H9 (cell line): ENCODE results near the gene CORIN. TPM values are rescaled to one million over a fixed set of nuclear protein-coding genes. Genes with fewer than 3 reads are reported as not detected.

Experiments
- DNase-seq: peaks from one replicate; pipeline ENCODE4 v3.0.0-alpha.2; 2017
- H2AFZ ChIP-seq: one replicate; pipeline ENCODE4 v1.6.1; 2013; ENCODE audit warnings: mild to moderate bottlenecking, low read length, control low read depth, moderate library complexity
- H2AK5ac ChIP-seq: 2 replicates; pipeline ENCODE4 v1.6.1; 2013; ENCODE audit warnings: low read length, control low read depth, mixed read lengths; ENCODE audit not compliant: insufficient read length
- H2BK120ac ChIP-seq: one replicate; pipeline ENCODE4 v1.6.1; 2013; ENCODE audit warnings: low read depth, mild to moderate bottlenecking, low read length, control low read depth, inconsistent platforms; ENCODE audit not compliant: poor library complexity, severe bottlenecking
- H2BK12ac ChIP-seq: 2 replicates; pipeline ENCODE4 v1.6.1; 2013; ENCODE audit warnings: low read length, control low read depth, mixed read lengths, low read depth; ENCODE audit not compliant: insufficient read length
- H2BK15ac ChIP-seq: 2 replicates; pipeline ENCODE4 v1.6.1; 2013; ENCODE audit warnings: low read depth, low read length, control low read depth
- H2BK20ac ChIP-seq: one replicate; pipeline ENCODE4 v1.6.1; 2013; ENCODE audit warnings: low read depth, mild to moderate bottlenecking, low read length, control low read depth, inconsistent platforms; ENCODE audit not compliant: poor library complexity, severe bottlenecking
- H2BK5ac ChIP-seq: 2 replicates; pipeline ENCODE4 v1.6.1; 2013; ENCODE audit warnings: low read length, control low read depth, mixed read lengths; ENCODE audit not compliant: insufficient read length
- H3K14ac ChIP-seq: 2 replicates; pipeline ENCODE4 v1.6.1; 2013; ENCODE audit warnings: low read length, control low read depth; ENCODE audit not compliant: insufficient read depth
- H3K18ac ChIP-seq: 2 replicates; pipeline ENCODE4 v1.6.1; 2013; ENCODE audit warnings: low read depth, mild to moderate bottlenecking, mixed read lengths, low read length, control low read depth; ENCODE audit not compliant: insufficient read length
- H3K23ac ChIP-seq: 2 replicates; pipeline ENCODE4 v1.6.1; 2013; ENCODE audit warnings: low read length, control low read depth, mixed read lengths, low read depth; ENCODE audit not compliant: insufficient read length
- H3K23me2 ChIP-seq: 2 replicates; pipeline ENCODE4 v1.6.1; 2013; ENCODE audit warnings: low read depth, mild to moderate bottlenecking, mixed read lengths, low read length, control low read depth; ENCODE audit not compliant: insufficient read length, poor library complexity, severe bottlenecking
- H3K27ac ChIP-seq: 2 replicates; pipeline ENCODE4 v1.5.1; 2013; ENCODE audit warnings: low read length, control low read depth, mixed read lengths, low read depth; ENCODE audit not compliant: insufficient read length
- H3K27me3 ChIP-seq: 2 replicates; pipeline ENCODE4 v1.6.1; 2013; ENCODE audit warnings: low read length, control low read depth, inconsistent platforms; ENCODE audit not compliant: insufficient read depth
- H3K4ac ChIP-seq: 2 replicates; pipeline ENCODE4 v1.6.1; 2013; ENCODE audit warnings: low read depth, mild to moderate bottlenecking, control low read depth, inconsistent platforms, low read length, moderate library complexity
- H3K4me1 ChIP-seq: 2 replicates; pipeline ENCODE4 v1.6.1; 2013; ENCODE audit warnings: low read length, control low read depth, inconsistent platforms; ENCODE audit not compliant: insufficient read depth
- H3K4me2 ChIP-seq: 2 replicates; pipeline ENCODE4 v1.6.1; 2013; ENCODE audit warnings: low read length, control low read depth, mixed read lengths; ENCODE audit not compliant: insufficient read length, insufficient read depth
- H3K56ac ChIP-seq: 2 replicates; pipeline ENCODE4 v1.6.1; 2013; ENCODE audit warnings: low read depth, mild to moderate bottlenecking, mixed read lengths, low read length, control low read depth; ENCODE audit not compliant: insufficient read length
- H3K79me1 ChIP-seq: 2 replicates; pipeline ENCODE4 v1.6.1; 2013; ENCODE audit warnings: low read depth, mild to moderate bottlenecking, moderate library complexity, low read length, control low read depth, inconsistent platforms; ENCODE audit not compliant: insufficient read depth, poor library complexity, severe bottlenecking
- H3K79me2 ChIP-seq: 2 replicates; pipeline ENCODE4 v1.6.1; 2013; ENCODE audit warnings: low read length, control low read depth, inconsistent platforms; ENCODE audit not compliant: insufficient read depth
- H3K9ac ChIP-seq: 2 replicates; pipeline ENCODE4 v1.6.1; 2013; ENCODE audit warnings: low read length, control low read depth, mixed read lengths; ENCODE audit not compliant: insufficient read length; ENCODE audit errors: extremely low read depth
- H3K9me3 ChIP-seq: one replicate; pipeline ENCODE4 v1.6.1; 2013; ENCODE audit warnings: low read depth, low read length, inconsistent platforms; ENCODE audit not compliant: control insufficient read depth
- H3T11ph ChIP-seq: one replicate; pipeline ENCODE4 v1.6.1; 2013; ENCODE audit warnings: mild to moderate bottlenecking, low read length, control low read depth, inconsistent platforms
- H4K20me1 ChIP-seq: one replicate; pipeline ENCODE4 v1.6.1; 2013; ENCODE audit not compliant: control insufficient read depth, insufficient read length, insufficient read depth
- H4K5ac ChIP-seq: 2 replicates; pipeline ENCODE4 v1.6.1; 2013; ENCODE audit warnings: low read depth, mild to moderate bottlenecking, mixed read lengths, low read length, control low read depth; ENCODE audit not compliant: insufficient read length
- H4K8ac ChIP-seq: replicated peaks from 2 replicates; pipeline ENCODE4 v1.6.1; 2013; ENCODE audit warnings: low read length, control low read depth, mixed read lengths, low read depth; ENCODE audit not compliant: insufficient read length
- H4K91ac ChIP-seq: 2 replicates; pipeline ENCODE4 v1.6.1; 2013; ENCODE audit warnings: low read depth, mild to moderate bottlenecking, moderate library complexity, mixed read lengths, low read length, control low read depth; ENCODE audit not compliant: insufficient read length
- H3K27ac Mint-ChIP-seq, 3 experiments: 2 replicates in 2 of 3; 3 replicates in 1 of 3; pipeline ENCODE4 v1.8.0; 2020 to 2021; ENCODE audit warnings: mixed read lengths in 3 of 3, mild to moderate bottlenecking in 1 of 3, moderate library complexity in 1 of 3
- H3K27me3 Mint-ChIP-seq: 2 replicates; pipeline ENCODE4 v1.8.0; 2021; ENCODE audit warnings: low read depth, mild to moderate bottlenecking, moderate library complexity, mixed read lengths
- H3K36me3 Mint-ChIP-seq, 3 experiments: 2 replicates in 2 of 3; 3 replicates in 1 of 3; pipeline ENCODE4 v1.8.0; 2020 to 2021; ENCODE audit warnings: low read depth in 3 of 3, mixed read lengths in 3 of 3; ENCODE audit not compliant: insufficient read depth in 1 of 3
- H3K4me1 Mint-ChIP-seq, 2 experiments: 2 replicates each; pipeline ENCODE4 v1.8.0; 2020; ENCODE audit warnings: mixed read lengths in 2 of 2
- H3K4me3 Mint-ChIP-seq, 2 experiments: 2 replicates in 1 of 2; 3 replicates in 1 of 2; pipeline ENCODE4 v1.8.0; 2020 to 2021; ENCODE audit warnings: mild to moderate bottlenecking in 2 of 2, mixed read lengths in 2 of 2, moderate library complexity in 1 of 2
- H3K9me3 Mint-ChIP-seq, 2 experiments: 2 replicates in 1 of 2; 3 replicates in 1 of 2; pipeline ENCODE4 v1.8.0; 2020; ENCODE audit warnings: mild to moderate bottlenecking in 2 of 2, mixed read lengths in 2 of 2, moderate library complexity in 1 of 2
- WGBS: extraction: QIAGEN DNeasy Blood & Tissue Kit; methylation state at CpG from one replicate; pipeline ENCODE4 v1.1.7; 2013; ENCODE audit warnings: missing lambda C conversion rate, low lambda C conversion rate, mixed read lengths; ENCODE audit not compliant: insufficient read length; ENCODE audit errors: extremely low coverage; 5-methylcytosine and 5-hydroxymethylcytosine counted together
- total RNA-seq: library from RNA; stranded (reverse); gene quantifications from 2 replicates; pipeline ENCODE4 v1.2.1, GENCODE V29; 2021
- TF ChIP-seq, protein P1 (sequence below): fragments of 200-600 bp; sonication (generic); conservative IDR thresholded peaks from 3 replicates; pipeline ENCODE4 v1.8.0; 2021; ENCODE audit warnings: antibody characterized with exemption, mild to moderate bottlenecking

Gene CORIN
- total RNA-seq, 1 experiment from 2014 or later: 0.39 TPM

DNA sequence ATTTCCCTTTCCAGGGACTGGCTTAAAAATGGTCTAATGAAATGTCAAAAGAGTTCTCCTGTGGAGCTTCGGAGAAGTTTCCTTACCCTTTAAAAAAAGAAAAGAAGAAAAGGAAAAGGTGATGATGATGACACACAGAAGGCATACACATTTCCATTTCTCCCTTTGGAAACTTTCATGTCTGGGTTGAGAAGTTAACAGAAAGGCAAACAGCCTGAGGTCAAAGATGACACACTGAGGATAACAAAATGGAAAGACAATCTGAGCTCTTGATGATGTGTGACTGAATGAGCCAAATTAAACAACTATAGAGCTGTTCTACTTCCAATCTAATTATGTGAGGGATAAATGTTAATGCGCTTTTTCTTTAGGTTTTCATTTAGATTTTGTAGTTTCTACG lies 44.4 kb upstream of the CORIN start:
- peaks cover 31 to 79% (median 73%) of the 10 kb centered on the region in 3 experiments; a peak in 6 of 7 replicates for H3K36me3 Mint-ChIP-seq

More for the DNA sequence above, 44.4 kb upstream of the CORIN start:
- no peak overlapping the region for H3T11ph ChIP-seq
- no peak overlapping the region for H2BK15ac ChIP-seq
- no peak overlapping the region for H2BK20ac ChIP-seq
- no peaks in the 10 kb centered on the region for H3K9me3 Mint-ChIP-seq
- H3K4me3 Mint-ChIP-seq: no peak overlapping the region
- H3K27me3 ChIP-seq: no peaks in the 10 kb centered on the region
- no peak overlapping the region for H3K18ac ChIP-seq
- no peak overlapping the region for H3K56ac ChIP-seq
- no peak overlapping the region for H3K4me2 ChIP-seq
- no peak overlapping the region for H3K4ac ChIP-seq
- H3K9ac ChIP-seq: no peak overlapping the region
- no peaks in the 10 kb centered on the region for H3K9me3 ChIP-seq
- H3K27ac ChIP-seq: no peak overlapping the region
- H2BK12ac ChIP-seq: no peak overlapping the region
- H2AFZ ChIP-seq: no peak overlapping the region
- no peak overlapping the region for H2BK120ac ChIP-seq
- H3K27ac Mint-ChIP-seq: no peak overlapping the region
- H3K14ac ChIP-seq: no peak overlapping the region
- H4K8ac ChIP-seq: no peak overlapping the region
- H4K20me1 ChIP-seq: no peaks in the 10 kb centered on the region
- H3K4me1 ChIP-seq: no peaks in the 10 kb centered on the region
- no peaks in the 10 kb centered on the region for H3K4me1 Mint-ChIP-seq
- WGBS: no CpG with 5 or more reads among the region's 3 CpGs
- H3K23ac ChIP-seq: no peak overlapping the region
- H2AK5ac ChIP-seq: no peak overlapping the region
- H4K5ac ChIP-seq: no peak overlapping the region
- H3K79me1 ChIP-seq: no peaks in the 10 kb centered on the region
- DNase-seq: no peak
- no peak overlapping the region for H2BK5ac ChIP-seq
- no peaks in the 10 kb centered on the region for H3K23me2 ChIP-seq
- no peaks in the 10 kb centered on the region for H3K27me3 Mint-ChIP-seq
- H4K91ac ChIP-seq: no peak overlapping the region
- TF ChIP-seq, protein P1, sequence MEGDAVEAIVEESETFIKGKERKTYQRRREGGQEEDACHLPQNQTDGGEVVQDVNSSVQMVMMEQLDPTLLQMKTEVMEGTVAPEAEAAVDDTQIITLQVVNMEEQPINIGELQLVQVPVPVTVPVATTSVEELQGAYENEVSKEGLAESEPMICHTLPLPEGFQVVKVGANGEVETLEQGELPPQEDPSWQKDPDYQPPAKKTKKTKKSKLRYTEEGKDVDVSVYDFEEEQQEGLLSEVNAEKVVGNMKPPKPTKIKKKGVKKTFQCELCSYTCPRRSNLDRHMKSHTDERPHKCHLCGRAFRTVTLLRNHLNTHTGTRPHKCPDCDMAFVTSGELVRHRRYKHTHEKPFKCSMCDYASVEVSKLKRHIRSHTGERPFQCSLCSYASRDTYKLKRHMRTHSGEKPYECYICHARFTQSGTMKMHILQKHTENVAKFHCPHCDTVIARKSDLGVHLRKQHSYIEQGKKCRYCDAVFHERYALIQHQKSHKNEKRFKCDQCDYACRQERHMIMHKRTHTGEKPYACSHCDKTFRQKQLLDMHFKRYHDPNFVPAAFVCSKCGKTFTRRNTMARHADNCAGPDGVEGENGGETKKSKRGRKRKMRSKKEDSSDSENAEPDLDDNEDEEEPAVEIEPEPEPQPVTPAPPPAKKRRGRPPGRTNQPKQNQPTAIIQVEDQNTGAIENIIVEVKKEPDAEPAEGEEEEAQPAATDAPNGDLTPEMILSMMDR: no peak
- no peaks in the 10 kb centered on the region for H3K79me2 ChIP-seq
